Breast epithelium (tissue), 3 donors: ENCODE measurements around the gene ASB2.

Source experiments
- POLR2A ChIP-seq: fragments of 450-650 bp; IDR thresholded peaks from one replicate; pipeline ENCODE4 v1.6.1; 2016; ENCODE audit warnings: antibody characterized with exemption, mild to moderate bottlenecking, moderate library complexity
- POLR2AphosphoS5 ChIP-seq, 3 donors: sonication (generic); formaldehyde crosslinking; IDR thresholded peaks; one replicate each; pipeline ENCODE4 v1.6.1; 2017; ENCODE audit warnings: antibody characterized with exemption in 3 of 3
- TF ChIP-seq, protein P1 (sequence below), 3 donors: fragments of 450-650 bp; IDR thresholded peaks; one replicate each; pipeline ENCODE4 v1.5.1; 2016 to 2017; ENCODE audit warnings: antibody characterized with exemption in 3 of 3, mild to moderate bottlenecking in 3 of 3, moderate library complexity in 3 of 3

DNA sequence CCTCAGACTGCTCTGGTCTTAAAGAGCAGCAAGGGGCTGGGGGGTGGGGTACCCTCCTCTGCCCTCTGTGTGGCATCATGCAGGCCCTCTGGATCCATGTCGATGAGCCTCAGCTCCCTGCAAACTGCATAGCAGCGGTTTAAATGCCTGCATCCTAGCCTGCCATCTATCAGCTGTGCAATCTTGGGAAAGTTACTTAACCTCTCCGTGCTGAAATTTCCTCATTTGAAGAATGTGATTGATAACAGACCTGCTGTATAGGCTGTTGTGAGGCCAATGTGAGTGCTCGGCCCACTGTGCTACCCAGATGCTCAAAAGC is 45.4 kb downstream of the ASB2 start:
- TF ChIP-seq, protein P1, sequence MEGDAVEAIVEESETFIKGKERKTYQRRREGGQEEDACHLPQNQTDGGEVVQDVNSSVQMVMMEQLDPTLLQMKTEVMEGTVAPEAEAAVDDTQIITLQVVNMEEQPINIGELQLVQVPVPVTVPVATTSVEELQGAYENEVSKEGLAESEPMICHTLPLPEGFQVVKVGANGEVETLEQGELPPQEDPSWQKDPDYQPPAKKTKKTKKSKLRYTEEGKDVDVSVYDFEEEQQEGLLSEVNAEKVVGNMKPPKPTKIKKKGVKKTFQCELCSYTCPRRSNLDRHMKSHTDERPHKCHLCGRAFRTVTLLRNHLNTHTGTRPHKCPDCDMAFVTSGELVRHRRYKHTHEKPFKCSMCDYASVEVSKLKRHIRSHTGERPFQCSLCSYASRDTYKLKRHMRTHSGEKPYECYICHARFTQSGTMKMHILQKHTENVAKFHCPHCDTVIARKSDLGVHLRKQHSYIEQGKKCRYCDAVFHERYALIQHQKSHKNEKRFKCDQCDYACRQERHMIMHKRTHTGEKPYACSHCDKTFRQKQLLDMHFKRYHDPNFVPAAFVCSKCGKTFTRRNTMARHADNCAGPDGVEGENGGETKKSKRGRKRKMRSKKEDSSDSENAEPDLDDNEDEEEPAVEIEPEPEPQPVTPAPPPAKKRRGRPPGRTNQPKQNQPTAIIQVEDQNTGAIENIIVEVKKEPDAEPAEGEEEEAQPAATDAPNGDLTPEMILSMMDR (IDR thresholded peaks at IDR 0.05) = no peak
- no peak for TF ChIP-seq POLR2A
- TF ChIP-seq POLR2AphosphoS5 (IDR thresholded peaks at IDR 0.05) = no peak
